ENCODE measurements around the gene UQCRQ.

UQCRQ gene

DNA sequence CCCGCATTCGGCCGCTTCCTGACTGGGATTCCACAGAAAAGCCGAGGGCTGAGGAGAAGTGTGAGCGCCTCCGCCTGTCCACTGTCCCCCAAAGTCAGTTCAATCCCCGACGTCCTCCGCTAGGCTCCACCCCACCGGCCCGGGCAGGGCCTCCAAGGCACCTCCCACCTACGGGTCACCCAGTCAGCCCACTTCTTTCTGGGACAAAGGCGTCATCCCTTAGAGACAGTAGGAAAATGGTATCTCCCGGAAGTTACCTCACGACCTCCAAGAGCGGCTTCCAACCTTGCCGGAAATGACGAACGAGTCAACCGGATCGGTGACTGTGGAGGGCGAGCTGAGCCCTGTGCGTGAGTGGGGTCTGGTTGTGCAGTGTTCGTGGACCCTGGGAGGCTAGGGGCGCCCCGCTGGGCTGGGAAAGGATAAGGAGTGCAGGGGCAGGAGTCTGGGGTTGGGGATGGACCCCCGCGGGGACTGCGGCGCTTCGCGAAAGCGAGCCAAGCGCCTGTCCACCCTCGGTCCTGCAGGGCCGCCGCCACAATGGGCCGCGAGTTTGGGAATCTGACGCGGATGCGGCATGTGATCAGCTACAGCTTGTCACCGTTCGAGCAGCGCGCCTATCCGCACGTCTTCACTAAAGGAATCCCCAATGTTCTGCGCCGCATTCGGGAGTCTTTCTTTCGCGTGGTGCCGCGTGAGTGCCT is at the start of gene UQCRQ, which contains the start of gene GDF9:
Gene UQCRQ, plus strand, starts transcription at position 301 of the 704 bp plus-strand sequence. Its CDS starts 240 bp downstream, at position 541.
Gene GDF9, minus strand, starts transcription at position 128 of the 704 bp plus-strand sequence. CDS start 1,936 bp downstream, outside the sequence.
- peak within 1 kb of the TSS; percentile 91 for H3K9ac ChIP-seq (ENCODE audit: low read depth, low read length)
- no peaks in the 10 kb centered on the region for H3K9me3 ChIP-seq (ENCODE audit: control insufficient read depth, insufficient read depth, low read length)
- H3K4me3 ChIP-seq (ENCODE audit: low read depth, low read length) = peak within 1 kb of the TSS; percentile 89
- H3K36me3 ChIP-seq (ENCODE audit: control insufficient read depth, insufficient read depth, low read length) = peaks cover 8% of the 10 kb centered on the region
- H3K4me1 ChIP-seq (ENCODE audit: control insufficient read depth, insufficient read depth, low read length) = peaks cover 5% of the 10 kb centered on the region
- no peaks in the 10 kb centered on the region for H3K27me3 ChIP-seq (ENCODE audit: control insufficient read depth, insufficient read depth, low read length)

DNA sequence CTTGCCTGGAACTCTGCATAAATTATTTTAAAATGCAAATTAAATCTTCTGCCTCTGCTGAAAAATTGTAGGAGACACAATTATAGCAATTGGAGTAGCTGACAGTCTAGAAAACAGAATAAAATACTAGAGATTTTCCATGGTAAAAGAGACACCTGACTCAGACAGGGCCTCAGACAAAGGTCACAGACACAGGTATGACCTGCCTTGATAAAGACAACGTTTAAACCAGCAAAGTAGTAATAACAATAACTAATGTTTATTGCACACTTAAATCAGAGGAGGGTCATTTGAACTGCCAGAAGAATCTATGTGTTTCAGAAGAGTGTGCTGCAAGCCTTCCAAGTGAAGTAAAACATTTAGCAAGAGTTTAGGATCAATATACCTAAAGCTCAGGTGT is 49.4 kb upstream of the UQCRQ start:
- no peaks in the 10 kb centered on the region for H3K4me1 ChIP-seq (ENCODE audit: control insufficient read depth, insufficient read depth, low read length)
- H3K9ac ChIP-seq (ENCODE audit: low read depth, low read length) = no peak overlapping the region
- H3K9me3 ChIP-seq (ENCODE audit: control insufficient read depth, insufficient read depth, low read length) = peaks cover 7% of the 10 kb centered on the region
- H3K27me3 ChIP-seq (ENCODE audit: control insufficient read depth, insufficient read depth, low read length) = peaks cover 68% of the 10 kb centered on the region
- no peaks in the 10 kb centered on the region for H3K36me3 ChIP-seq (ENCODE audit: control insufficient read depth, insufficient read depth, low read length)
- H3K4me3 ChIP-seq (ENCODE audit: low read depth, low read length) = no peak overlapping the region

DNA sequence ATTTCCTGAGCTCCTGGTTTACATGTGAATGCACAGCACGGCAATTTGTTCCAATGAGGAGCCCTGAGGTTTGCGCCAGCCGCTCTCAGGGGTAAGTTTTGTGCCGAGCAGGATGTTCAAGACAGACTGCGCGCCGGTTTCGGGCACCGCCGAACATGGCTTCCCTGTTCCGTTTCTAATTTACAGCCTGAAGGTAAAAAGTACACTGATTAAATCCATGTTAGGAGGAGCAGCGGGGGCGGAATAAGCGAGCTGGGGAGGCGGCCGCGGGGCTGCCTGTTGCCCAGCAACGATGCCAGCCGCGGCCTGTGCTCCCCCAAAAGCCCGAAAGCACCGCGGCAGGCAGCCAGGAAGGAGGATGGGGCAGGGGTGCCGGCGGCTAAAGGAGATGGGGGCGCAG is 47.0 kb upstream of the UQCRQ start:
- H3K4me1 ChIP-seq (ENCODE audit: control insufficient read depth, insufficient read depth, low read length) = peaks cover 2% of the 10 kb centered on the region
- no peak overlapping the region for H3K9ac ChIP-seq (ENCODE audit: low read depth, low read length)
- peaks cover 7% of the 10 kb centered on the region for H3K9me3 ChIP-seq (ENCODE audit: control insufficient read depth, insufficient read depth, low read length)
- no peak overlapping the region for H3K4me3 ChIP-seq (ENCODE audit: low read depth, low read length)
- no peaks in the 10 kb centered on the region for H3K36me3 ChIP-seq (ENCODE audit: control insufficient read depth, insufficient read depth, low read length)
- peaks cover 61% of the 10 kb centered on the region for H3K27me3 ChIP-seq (ENCODE audit: control insufficient read depth, insufficient read depth, low read length)

DNA sequence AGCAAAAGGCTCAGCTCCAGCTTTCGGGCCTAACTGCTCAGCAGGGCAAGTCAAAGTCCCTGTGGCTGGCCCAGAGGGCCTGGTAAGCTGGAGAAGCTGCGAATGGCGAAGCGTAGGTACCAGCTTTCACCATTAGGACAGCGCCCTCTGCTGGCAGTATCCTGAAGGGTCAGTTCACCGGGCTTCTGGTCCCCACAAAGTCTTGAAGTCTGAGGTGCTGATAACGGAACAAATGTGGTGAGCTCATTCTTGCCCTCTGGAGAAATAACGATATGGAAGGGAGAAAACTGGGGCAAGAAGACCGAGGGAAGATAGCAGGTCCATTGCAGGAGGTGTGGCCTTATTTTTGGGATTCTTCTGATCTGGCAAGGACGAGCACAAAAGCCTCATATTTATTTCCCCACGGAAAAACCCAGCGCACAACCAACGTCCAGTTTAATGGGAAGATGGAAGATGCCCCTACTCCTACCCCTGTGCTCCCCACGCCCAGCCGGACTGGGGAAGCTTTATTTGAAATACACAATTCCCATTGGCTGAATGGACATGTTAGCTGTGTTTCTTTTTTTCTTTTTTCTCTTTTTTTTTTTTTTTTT is 46.2 kb upstream of the UQCRQ start:
- H3K27me3 ChIP-seq (ENCODE audit: control insufficient read depth, insufficient read depth, low read length) = peaks cover 61% of the 10 kb centered on the region
- no peak overlapping the region for H3K4me3 ChIP-seq (ENCODE audit: low read depth, low read length)
- H3K4me1 ChIP-seq (ENCODE audit: control insufficient read depth, insufficient read depth, low read length) = peaks cover 4% of the 10 kb centered on the region
- no peaks in the 10 kb centered on the region for H3K36me3 ChIP-seq (ENCODE audit: control insufficient read depth, insufficient read depth, low read length)
- H3K9me3 ChIP-seq (ENCODE audit: control insufficient read depth, insufficient read depth, low read length) = peaks cover 1% of the 10 kb centered on the region
- H3K9ac ChIP-seq (ENCODE audit: low read depth, low read length) = no peak overlapping the region

DNA sequence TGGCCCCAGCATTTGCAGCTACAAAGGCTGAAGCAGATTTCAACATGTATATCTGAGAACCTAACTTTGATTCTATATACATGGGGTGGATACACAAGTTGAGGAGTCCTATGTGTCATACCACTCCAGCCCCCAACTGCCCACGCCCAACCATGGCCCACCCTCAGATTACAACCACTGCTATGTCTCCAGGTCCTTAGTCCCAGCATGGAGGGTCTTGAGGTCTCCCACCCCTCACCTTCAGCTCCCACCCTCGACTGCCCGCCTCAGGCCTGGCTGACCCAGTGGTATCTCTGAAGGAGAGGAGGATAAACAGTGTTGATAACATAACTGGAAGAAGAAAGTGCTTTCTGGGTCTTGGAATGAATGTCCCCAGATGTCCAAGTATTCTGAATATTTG is 45.1 kb upstream of the UQCRQ start:
- Histone ChIP-seq H3K9ac (ENCODE audit: low read depth, low read length) (no peak overlapping the region), H3K9me3 (ENCODE audit: control insufficient read depth, insufficient read depth, low read length) (no peaks in the 10 kb centered on the region), H3K4me3 (ENCODE audit: low read depth, low read length) (no peak overlapping the region), H3K4me1 (ENCODE audit: control insufficient read depth, insufficient read depth, low read length) (peaks cover 7% of the 10 kb centered on the region), H3K27me3 (ENCODE audit: control insufficient read depth, insufficient read depth, low read length) (peaks cover 56% of the 10 kb centered on the region), H3K36me3 (ENCODE audit: control insufficient read depth, insufficient read depth, low read length) (no peaks in the 10 kb centered on the region)

DNA sequence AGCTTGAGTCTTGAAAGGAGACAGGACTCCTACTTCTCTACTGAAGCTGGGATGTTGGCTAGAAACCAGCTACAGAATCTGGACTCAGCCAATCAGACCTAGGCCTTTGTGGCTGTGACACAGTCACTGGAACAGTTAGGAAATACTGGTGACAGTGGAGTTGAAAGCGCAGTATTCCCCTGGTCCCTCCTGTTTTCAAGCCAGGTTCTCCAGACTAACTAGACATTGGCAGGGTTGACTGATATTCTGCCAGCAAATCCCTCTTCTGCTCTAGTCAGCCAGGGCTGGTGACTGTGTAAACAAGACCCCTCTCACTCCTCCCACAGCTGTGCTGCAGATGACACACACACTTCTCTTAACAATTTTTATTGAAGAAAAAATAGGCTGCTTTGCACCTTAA is 44.7 kb upstream of the UQCRQ start:
- Histone ChIP-seq H3K9me3 (ENCODE audit: control insufficient read depth, insufficient read depth, low read length) (no peaks in the 10 kb centered on the region), H3K4me3 (ENCODE audit: low read depth, low read length) (no peak overlapping the region), H3K9ac (ENCODE audit: low read depth, low read length) (no peak overlapping the region), H3K4me1 (ENCODE audit: control insufficient read depth, insufficient read depth, low read length) (peaks cover 7% of the 10 kb centered on the region), H3K36me3 (ENCODE audit: control insufficient read depth, insufficient read depth, low read length) (no peaks in the 10 kb centered on the region), H3K27me3 (ENCODE audit: control insufficient read depth, insufficient read depth, low read length) (peaks cover 56% of the 10 kb centered on the region)

DNA sequence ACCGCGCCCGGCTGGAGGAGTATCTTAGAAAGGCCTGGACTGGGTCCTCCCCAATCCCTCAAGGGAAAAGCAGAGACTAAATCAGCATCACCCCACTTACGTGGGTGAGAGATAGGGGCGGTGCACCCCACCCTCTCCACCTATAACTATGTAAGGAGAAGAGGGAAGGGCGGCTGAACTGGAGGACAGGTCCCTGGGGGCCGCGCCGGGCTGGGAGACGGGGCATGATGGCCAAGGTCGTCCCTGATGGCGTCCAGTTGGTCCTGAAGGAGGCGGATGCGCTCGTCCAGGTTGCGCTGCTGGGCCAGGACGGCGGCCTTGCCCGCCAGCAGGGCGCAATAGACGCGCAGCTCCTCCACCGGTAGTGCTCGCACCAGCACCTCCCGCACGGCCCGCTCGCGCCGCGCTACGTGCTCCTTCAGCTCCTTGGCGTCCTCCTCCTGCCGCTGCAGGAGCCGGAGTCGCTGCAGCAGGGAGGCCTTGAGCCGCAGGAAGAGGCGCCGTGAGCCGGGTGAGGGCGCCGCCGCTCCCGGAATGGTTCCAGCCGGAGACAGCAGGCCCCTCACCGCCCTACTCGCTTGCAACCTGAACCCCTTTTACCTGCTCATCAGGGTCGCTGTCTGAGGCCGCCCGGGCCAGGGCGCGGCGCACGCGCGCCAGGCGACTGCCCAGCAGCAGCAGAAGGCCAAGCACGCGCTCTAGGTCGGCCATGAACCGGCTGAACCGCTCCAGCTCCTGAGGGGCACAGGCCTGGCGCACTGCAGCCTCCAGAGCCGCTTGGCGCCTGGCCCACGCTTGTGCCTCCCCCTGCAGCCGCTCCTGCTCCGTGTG is 43.6 kb upstream of the UQCRQ start:
- peak overlapping the region; percentile 54 for H3K9ac ChIP-seq (ENCODE audit: low read depth, low read length)
- peaks cover 7% of the 10 kb centered on the region for H3K4me1 ChIP-seq (ENCODE audit: control insufficient read depth, insufficient read depth, low read length)
- H3K36me3 ChIP-seq (ENCODE audit: control insufficient read depth, insufficient read depth, low read length) = no peaks in the 10 kb centered on the region
- peaks cover 56% of the 10 kb centered on the region for H3K27me3 ChIP-seq (ENCODE audit: control insufficient read depth, insufficient read depth, low read length)
- peak overlapping the region; percentile 35 for H3K4me3 ChIP-seq (ENCODE audit: low read depth, low read length)
- no peaks in the 10 kb centered on the region for H3K9me3 ChIP-seq (ENCODE audit: control insufficient read depth, insufficient read depth, low read length)

DNA sequence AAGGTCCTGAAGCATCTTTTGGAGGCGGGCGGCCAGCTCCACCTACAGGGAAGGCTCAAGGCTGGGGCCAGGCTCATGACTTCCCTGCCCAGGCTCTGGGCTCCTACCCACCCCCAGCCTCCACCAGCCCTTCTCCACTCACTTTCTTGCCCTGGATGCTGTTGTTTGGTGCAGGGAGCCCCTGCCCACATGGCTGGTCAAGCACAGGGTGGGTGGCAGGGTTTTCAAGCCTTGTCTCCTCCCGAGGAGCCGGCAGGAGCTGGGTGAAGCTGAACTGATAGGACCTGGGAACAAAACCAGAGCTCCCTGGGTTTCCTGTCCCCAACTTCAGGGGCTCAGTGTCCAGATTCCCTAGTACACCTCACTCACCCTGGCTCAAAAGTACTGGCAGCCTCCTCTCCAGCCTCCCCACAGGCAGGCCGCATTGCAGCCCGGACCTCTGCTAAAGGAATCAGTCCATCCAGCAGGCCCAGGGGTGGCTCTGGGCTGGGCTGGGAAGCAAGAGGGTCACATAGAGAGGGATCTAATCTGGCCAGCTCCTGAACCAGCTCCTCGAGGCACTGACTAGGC is 42.9 kb upstream of the UQCRQ start:
- Histone ChIP-seq H3K4me3 (ENCODE audit: low read depth, low read length) (no peak overlapping the region), H3K36me3 (ENCODE audit: control insufficient read depth, insufficient read depth, low read length) (no peaks in the 10 kb centered on the region), H3K4me1 (ENCODE audit: control insufficient read depth, insufficient read depth, low read length) (peaks cover 7% of the 10 kb centered on the region), H3K27me3 (ENCODE audit: control insufficient read depth, insufficient read depth, low read length) (peaks cover 63% of the 10 kb centered on the region), H3K9me3 (ENCODE audit: control insufficient read depth, insufficient read depth, low read length) (no peaks in the 10 kb centered on the region), H3K9ac (ENCODE audit: low read depth, low read length) (peak overlapping the region; percentile 54)

DNA sequence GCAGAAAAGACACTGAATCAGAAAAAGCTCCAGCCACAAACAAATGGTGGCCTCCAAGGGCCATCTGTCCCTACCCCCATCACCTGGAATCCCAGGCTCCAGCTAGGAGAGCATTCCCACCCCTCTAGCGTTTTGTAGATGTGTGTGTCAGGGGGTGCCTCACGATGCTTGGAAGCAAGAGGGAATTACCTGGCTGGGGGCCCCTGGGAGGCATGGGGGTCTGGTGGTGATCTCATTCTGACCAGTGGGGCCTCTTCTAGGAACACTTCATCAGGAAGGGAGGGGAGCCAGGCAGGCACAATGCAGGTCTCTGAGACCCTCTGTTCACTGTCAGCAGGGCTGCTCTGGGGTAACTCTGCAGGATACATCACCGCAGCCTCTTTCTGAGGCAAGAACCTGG is 42.0 kb upstream of the UQCRQ start:
- Histone ChIP-seq H3K4me1 (ENCODE audit: control insufficient read depth, insufficient read depth, low read length) (peaks cover 7% of the 10 kb centered on the region), H3K4me3 (ENCODE audit: low read depth, low read length) (no peak overlapping the region), H3K27me3 (ENCODE audit: control insufficient read depth, insufficient read depth, low read length) (peaks cover 70% of the 10 kb centered on the region), H3K9ac (ENCODE audit: low read depth, low read length) (no peak overlapping the region), H3K9me3 (ENCODE audit: control insufficient read depth, insufficient read depth, low read length) (no peaks in the 10 kb centered on the region), H3K36me3 (ENCODE audit: control insufficient read depth, insufficient read depth, low read length) (no peaks in the 10 kb centered on the region)

DNA sequence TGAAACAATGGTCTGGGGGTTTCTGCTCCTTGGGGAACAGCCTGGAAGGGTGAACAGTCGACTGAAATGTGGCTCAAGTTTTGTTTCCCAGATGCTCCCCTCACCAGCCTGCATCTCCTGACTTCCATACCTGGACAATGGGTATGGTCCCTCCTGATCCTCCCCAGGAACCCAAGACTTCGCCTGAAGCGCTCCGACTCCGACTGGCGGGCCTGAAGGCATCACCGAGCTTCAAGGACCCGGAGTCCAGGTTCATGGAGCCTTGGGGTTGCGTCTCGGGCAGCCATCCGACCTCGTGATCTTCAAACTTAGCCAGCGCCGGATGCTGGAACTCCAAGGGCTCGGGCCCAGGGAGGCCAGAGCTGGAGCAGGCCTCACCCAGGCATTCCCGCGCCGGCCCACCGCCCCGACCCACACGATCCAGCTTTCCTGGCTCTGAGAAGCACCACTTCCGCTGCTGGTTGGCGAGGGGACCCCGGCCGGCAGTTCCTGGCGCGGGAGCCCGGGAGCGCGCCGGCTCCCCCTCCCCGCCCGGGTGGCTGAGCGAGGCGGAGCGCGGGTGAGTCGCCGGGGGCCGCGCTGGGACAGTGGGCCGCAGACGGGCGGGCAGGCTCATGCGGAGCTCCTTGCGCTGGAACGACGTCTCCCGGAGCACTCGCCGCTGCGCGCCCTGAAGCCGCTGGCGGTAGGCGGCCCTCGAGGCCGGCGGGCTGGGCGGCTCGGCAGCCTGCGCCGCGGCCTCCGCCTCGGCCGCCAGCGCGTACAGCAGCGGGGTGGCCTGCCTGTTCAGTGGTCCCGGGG is 41.2 kb upstream of the UQCRQ start:
- Histone ChIP-seq H3K9ac (ENCODE audit: low read depth, low read length) (peak overlapping the region; percentile 56), H3K9me3 (ENCODE audit: control insufficient read depth, insufficient read depth, low read length) (no peaks in the 10 kb centered on the region), H3K36me3 (ENCODE audit: control insufficient read depth, insufficient read depth, low read length) (no peaks in the 10 kb centered on the region), H3K4me3 (ENCODE audit: low read depth, low read length) (peak overlapping the region; percentile 37), H3K27me3 (ENCODE audit: control insufficient read depth, insufficient read depth, low read length) (peaks cover 77% of the 10 kb centered on the region), H3K4me1 (ENCODE audit: control insufficient read depth, insufficient read depth, low read length) (peaks cover 7% of the 10 kb centered on the region)

DNA sequence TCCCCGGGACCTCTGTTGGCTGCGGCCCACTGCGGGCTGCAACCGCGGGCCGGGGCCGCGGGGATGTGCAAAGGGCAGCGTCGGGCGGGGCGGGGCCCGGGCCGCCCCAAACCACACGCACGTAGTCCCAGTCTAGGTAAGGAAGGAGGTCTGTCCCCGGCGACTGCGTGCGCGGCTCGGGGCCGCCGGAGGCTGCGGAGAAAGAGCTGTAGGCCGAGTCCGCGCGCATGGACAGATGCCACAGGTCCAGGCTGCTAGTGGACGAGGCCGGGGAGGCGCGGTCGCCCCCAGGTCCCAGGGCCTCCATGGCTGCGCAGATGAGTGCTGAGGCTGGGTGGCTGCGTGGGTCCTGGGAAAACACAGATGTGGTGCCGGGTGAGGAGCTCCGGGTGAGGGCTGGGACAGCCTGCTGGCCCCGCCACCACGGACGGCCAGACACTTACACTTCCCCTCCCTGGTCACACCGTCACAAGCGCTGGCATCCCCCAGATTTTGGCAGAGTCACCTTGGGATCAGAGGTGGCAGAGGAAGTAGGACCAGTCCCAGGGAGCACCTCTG is 40.5 kb upstream of the UQCRQ start:
- Histone ChIP-seq H3K4me1 (ENCODE audit: control insufficient read depth, insufficient read depth, low read length) (peaks cover 7% of the 10 kb centered on the region), H3K27me3 (ENCODE audit: control insufficient read depth, insufficient read depth, low read length) (peaks cover 77% of the 10 kb centered on the region), H3K4me3 (ENCODE audit: low read depth, low read length) (peak overlapping the region; percentile 37), H3K9me3 (ENCODE audit: control insufficient read depth, insufficient read depth, low read length) (no peaks in the 10 kb centered on the region), H3K36me3 (ENCODE audit: control insufficient read depth, insufficient read depth, low read length) (no peaks in the 10 kb centered on the region), H3K9ac (ENCODE audit: low read depth, low read length) (peak overlapping the region; percentile 47)

All from iPS-15b (cell line).